Measurements from ENCODE around the gene DLGAP1. TPM values are rescaled to one million over a fixed set of nuclear protein-coding genes. Genes with fewer than 3 reads are reported as not detected.

DLGAP1 gene
- total and polyA plus RNA-seq, 10 donors = 0.11 to 6.0 (median 2.1) TPM

DNA sequence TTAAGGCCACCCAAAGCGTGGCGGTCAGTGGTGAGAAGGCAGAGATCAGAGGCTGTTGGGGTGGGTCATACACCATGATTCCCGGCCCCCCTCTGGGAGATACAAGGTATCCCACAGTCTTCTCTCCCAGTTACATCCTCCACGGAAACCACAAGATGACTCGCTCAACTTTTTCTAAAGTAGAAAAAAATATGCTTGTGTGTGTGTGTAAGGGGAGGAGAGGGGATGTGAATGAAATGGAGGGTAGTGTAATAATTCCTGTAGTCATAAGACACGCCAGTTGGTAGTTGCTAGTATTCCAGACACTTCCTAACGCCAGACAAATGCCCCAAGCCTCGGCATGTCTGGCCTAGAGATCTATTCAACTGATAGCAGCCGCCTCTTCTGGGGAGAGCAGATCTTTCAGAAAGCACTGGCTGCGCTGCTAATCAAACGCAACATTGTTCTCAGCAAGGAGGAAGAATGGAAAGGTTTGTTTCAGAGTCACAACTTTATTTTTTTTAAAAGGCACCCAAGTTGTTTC is 861.7 kb downstream of the DLGAP1 start:
- intact Hi-C loops (cut with DNase I; ENCODE audit: low total_unique reads) = loop anchor here (5.0 kb wide), 1 partner anchor 146 kb away; no protein-coding TSS in a partner anchor
- Histone ChIP-seq H3K27ac (peak overlapping the region; percentile 94 to 98 (median 96)), H3K4me3 (peak overlapping the region in 5 of 8 donors; percentile 43 to 75 (median 45)), H3K4me1 (peaks cover 38 to 60% (median 48%) of the 10 kb centered on the region in 6 donors), H3K9me3 (no peaks in the 10 kb centered on the region), H3K36me3 (peaks cover 0 to 11% (median 0%) of the 10 kb centered on the region in 6 donors), H3K27me3 (replicated peaks in 1 of 7) (no peaks in the 10 kb centered on the region)
- no peak for DNase-seq
- WGBS, 5 donors = 14 to 16% (median 16%) methylated on average over 11 of the region's 11 CpGs
- no peak for TF ChIP-seq POLR2A (IDR thresholded peaks at IDR 0.05)
- no peak for TF ChIP-seq POLR2AphosphoS5 (IDR thresholded peaks at IDR 0.05)
- TF ChIP-seq, protein P1, sequence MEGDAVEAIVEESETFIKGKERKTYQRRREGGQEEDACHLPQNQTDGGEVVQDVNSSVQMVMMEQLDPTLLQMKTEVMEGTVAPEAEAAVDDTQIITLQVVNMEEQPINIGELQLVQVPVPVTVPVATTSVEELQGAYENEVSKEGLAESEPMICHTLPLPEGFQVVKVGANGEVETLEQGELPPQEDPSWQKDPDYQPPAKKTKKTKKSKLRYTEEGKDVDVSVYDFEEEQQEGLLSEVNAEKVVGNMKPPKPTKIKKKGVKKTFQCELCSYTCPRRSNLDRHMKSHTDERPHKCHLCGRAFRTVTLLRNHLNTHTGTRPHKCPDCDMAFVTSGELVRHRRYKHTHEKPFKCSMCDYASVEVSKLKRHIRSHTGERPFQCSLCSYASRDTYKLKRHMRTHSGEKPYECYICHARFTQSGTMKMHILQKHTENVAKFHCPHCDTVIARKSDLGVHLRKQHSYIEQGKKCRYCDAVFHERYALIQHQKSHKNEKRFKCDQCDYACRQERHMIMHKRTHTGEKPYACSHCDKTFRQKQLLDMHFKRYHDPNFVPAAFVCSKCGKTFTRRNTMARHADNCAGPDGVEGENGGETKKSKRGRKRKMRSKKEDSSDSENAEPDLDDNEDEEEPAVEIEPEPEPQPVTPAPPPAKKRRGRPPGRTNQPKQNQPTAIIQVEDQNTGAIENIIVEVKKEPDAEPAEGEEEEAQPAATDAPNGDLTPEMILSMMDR (IDR thresholded peaks at IDR 0.05 in 8 of 11, conservative IDR thresholded peaks at IDR 0.05 in 3 of 11) = no peak

DNA sequence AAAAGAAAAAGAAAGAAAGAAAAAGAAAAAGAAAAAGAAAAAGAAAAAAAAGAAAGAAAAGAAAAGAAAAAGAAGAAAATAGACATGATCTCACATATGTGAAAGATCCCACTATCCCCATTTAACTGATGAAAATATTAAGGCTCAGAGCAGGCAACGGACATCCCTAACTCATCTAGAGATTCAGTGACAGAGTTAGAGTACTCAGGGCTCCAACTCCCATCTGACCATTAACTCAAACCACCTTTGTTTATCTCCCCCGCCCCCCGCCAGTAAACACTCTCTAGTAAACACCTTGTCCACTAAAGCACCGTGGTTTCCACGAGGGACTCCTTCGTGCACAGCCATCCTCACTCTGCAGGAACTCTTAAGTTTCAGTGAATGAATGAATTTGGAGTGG is 862.2 kb downstream of the DLGAP1 start:
- intact Hi-C loops (cut with DNase I; ENCODE audit: low total_unique reads) = loop anchor here (5.0 kb wide), 1 partner anchor 146 kb away; no protein-coding TSS in a partner anchor
- no peak for TF ChIP-seq POLR2AphosphoS5 (IDR thresholded peaks at IDR 0.05)
- TF ChIP-seq, protein P1 (IDR thresholded peaks at IDR 0.05 in 8 of 11, conservative IDR thresholded peaks at IDR 0.05 in 3 of 11) = no peak
- no peak for TF ChIP-seq POLR2A (IDR thresholded peaks at IDR 0.05)
- no peaks in the 10 kb centered on the region for H3K27me3 ChIP-seq (replicated peaks in 1 of 7)
- peak overlapping the region; percentile 94 to 98 (median 96) for H3K27ac ChIP-seq
- WGBS, 5 donors = 75 to 82% (median 79%) methylated on average over 6 of the region's 6 CpGs
- H3K4me3 ChIP-seq = no peak overlapping the region
- DNase-seq = no peak
- H3K4me1 ChIP-seq = peaks cover 37 to 54% (median 43%) of the 10 kb centered on the region in 6 donors
- no peaks in the 10 kb centered on the region for H3K9me3 ChIP-seq
- peaks cover 0 to 8% (median 0%) of the 10 kb centered on the region in 6 donors for H3K36me3 ChIP-seq

DNA sequence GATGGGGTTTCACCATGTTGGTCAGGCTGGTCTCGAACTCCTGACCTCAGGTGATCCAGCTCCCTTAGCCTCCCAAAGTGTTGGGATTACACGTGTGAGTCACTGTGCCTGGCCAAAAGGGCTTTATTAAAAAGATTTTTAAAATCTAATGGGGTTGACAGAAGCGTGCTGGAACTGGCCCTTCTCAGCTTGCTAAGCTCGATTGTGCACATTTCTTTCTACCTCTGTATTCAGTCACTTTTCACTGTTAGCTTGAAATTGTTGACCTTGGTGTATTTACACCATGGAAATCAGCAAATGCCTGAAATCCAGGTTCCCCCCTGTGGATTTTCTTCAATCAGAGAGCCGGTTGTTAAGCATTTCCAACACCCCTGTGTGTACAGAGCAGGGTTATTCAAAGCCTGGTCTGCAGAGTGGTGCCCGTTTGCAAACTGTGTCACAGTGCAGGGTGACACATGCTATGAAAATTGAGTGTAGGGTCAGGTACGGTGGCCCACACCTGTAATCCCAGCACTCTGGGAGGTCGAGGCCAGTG is 864.9 kb downstream of the DLGAP1 start:
- peaks cover 10 to 46% (median 32%) of the 10 kb centered on the region in 6 donors for H3K4me1 ChIP-seq
- intact Hi-C loops (cut with DNase I; ENCODE audit: low total_unique reads) = loop anchor here (5.0 kb wide), 1 partner anchor 143 kb away; no protein-coding TSS in a partner anchor
- peak overlapping the region in 1 of 8 donors; percentile 13 for H3K27ac ChIP-seq
- H3K36me3 ChIP-seq = no peaks in the 10 kb centered on the region
- DNase-seq = no peak
- no peak overlapping the region for H3K4me3 ChIP-seq
- TF ChIP-seq, protein P1 (IDR thresholded peaks at IDR 0.05 in 8 of 11, conservative IDR thresholded peaks at IDR 0.05 in 3 of 11) = no peak
- TF ChIP-seq POLR2AphosphoS5 (IDR thresholded peaks at IDR 0.05) (no peak), POLR2A (IDR thresholded peaks at IDR 0.05) (no peak)
- 86 to 96% (median 93%) methylated on average over 8 of the region's 8 CpGs for WGBS, 5 donors
- no peaks in the 10 kb centered on the region for H3K27me3 ChIP-seq (replicated peaks in 1 of 7)
- H3K9me3 ChIP-seq = peaks cover 0 to 5% (median 0%) of the 10 kb centered on the region in 8 donors

Data from spleen (tissue), 11 donors.